Upper lobe of right lung (tissue), 1 donor: ENCODE results near the gene GMEB1. TPM values are rescaled to one million over a fixed set of nuclear protein-coding genes. Genes with fewer than 3 reads are reported as not detected.

Experiments used
- ATAC-seq: fragments of 200-7000 bp; cut with Tn5 transposase; one replicate; pipeline ENCODE4 v1.9.1; 2020; ENCODE audit warnings: mild to moderate bottlenecking, moderate library complexity
- DNase-seq: peaks from one replicate; pipeline ENCODE4 v3.0.0-alpha.2; 2020
- H3K27ac ChIP-seq: fragments of 200-600 bp; one replicate; pipeline ENCODE4 v1.8.0; 2022
- H3K27me3 ChIP-seq: fragments of 200-600 bp; one replicate; pipeline ENCODE4 v1.8.0; 2022; ENCODE audit warnings: mild to moderate bottlenecking
- H3K36me3 ChIP-seq: fragments of 200-600 bp; one replicate; pipeline ENCODE4 v1.8.0; 2022
- H3K4me1 ChIP-seq: fragments of 200-600 bp; one replicate; pipeline ENCODE4 v1.8.0; 2022
- H3K4me3 ChIP-seq: fragments of 200-600 bp; one replicate; pipeline ENCODE4 v1.8.0; 2022; ENCODE audit warnings: mild to moderate bottlenecking
- H3K9me3 ChIP-seq: fragments of 200-600 bp; one replicate; pipeline ENCODE4 v1.8.0; 2022
- CTCF ChIP-seq: fragments of 200-600 bp; IDR thresholded peaks from one replicate; pipeline ENCODE4 v1.8.0; 2022; ENCODE audit warnings: antibody characterized with exemption
- intact Hi-C: fragments of 100-400 bp; cut with DNase I; formaldehyde crosslinking; loops from one replicate; pipeline ENCODE4 v1.11.0; 2022
- total RNA-seq: library from RNA; stranded (reverse); fragmentation: NEBNext Ultra II Directional; extraction: Animal tissue kit (Norgen Biotek cat#: 25700); gene quantifications from one replicate; pipeline ENCODE4 v1.2.1, GENCODE V29; 2021
- donor health status: DM: no; HTN: yes; CAD: no; lungs with severe emphysema.

The GMEB1 gene
- total RNA-seq, 1 donor from 2014 or later = 12.9 TPM

- peaks cover 39% of the 10 kb centered on the region for H3K4me1 ChIP-seq
These were observed 90.7 kb downstream of the GMEB1 start for GRCh38 chr1:28759257-28759656.

GRCh38 chr1:28761189-28761588 is 92.6 kb downstream of the GMEB1 start:
- Histone ChIP-seq H3K4me3 (no peak overlapping the region), H3K27ac (no peak overlapping the region), H3K4me1 (peaks cover 29% of the 10 kb centered on the region), H3K36me3 (peaks cover 32% of the 10 kb centered on the region), H3K9me3 (no peaks in the 10 kb centered on the region), H3K27me3 (no peaks in the 10 kb centered on the region)
- no peak for ATAC-seq
- DNase-seq = no peak
- intact Hi-C loops = no loop called here
- TF ChIP-seq CTCF = no peak

More at GRCh38 chr1:28759257-28759656, 90.7 kb downstream of the GMEB1 start:
- intact Hi-C loops = no loop called here
- ATAC-seq (no peak), DNase-seq (no peak)
- Histone ChIP-seq H3K4me3 (no peak overlapping the region), H3K27ac (no peak overlapping the region), H3K27me3 (no peaks in the 10 kb centered on the region), H3K9me3 (no peaks in the 10 kb centered on the region), H3K36me3 (peaks cover 23% of the 10 kb centered on the region)
- no peak for TF ChIP-seq CTCF

- Histone ChIP-seq H3K4me1 (peaks cover 20% of the 10 kb centered on the region), H3K4me3 (no peak overlapping the region), H3K27me3 (no peaks in the 10 kb centered on the region), H3K9me3 (no peaks in the 10 kb centered on the region), H3K27ac (no peak overlapping the region), H3K36me3 (peaks cover 35% of the 10 kb centered on the region)
- no peak for ATAC-seq
- no peak for DNase-seq
- intact Hi-C loops = no loop called here
- no peak for TF ChIP-seq CTCF
These were observed 98.1 kb downstream of the GMEB1 start for GRCh38 chr1:28766532-28767183.

Other genes with a start within 250 kb of the GMEB1 start
- 27.9 TPM for gene RCC1, start 162.7 kb upstream of the GMEB1 start, total RNA-seq
- 24.5 TPM for gene TRNAU1AP, start 115.7 kb upstream of the GMEB1 start, total RNA-seq
- gene RAB42, start 76.5 kb upstream of the GMEB1 start, total RNA-seq = 5.5 TPM
- 21.0 TPM for gene TAF12, start 25.7 kb upstream of the GMEB1 start, total RNA-seq
- not detected for gene RNU11, start 20.2 kb upstream of the GMEB1 start, total RNA-seq
- gene YTHDF2, start 68.2 kb downstream of the GMEB1 start, total RNA-seq = 65.8 TPM
- gene OPRD1, start 143.4 kb downstream of the GMEB1 start, total RNA-seq = not detected
- 67.0 TPM for gene EPB41, start 245.8 kb downstream of the GMEB1 start, total RNA-seq